Eye (tissue), 1 donor: ENCODE measurements around the gene OR5I1.
"Not testable (repeated sequence)": the region's sequence is repeated elsewhere in the genome, so short reads cannot be mapped to it uniquely, and the experiment has no call there.

Experiments
- DNase-seq: peaks from one replicate; pipeline ENCODE4 v3.0.0-alpha.2; 2015

OR5I1 gene

GRCh38 chr11:55936300-55936699, at the start of gene OR5I1:
Gene OR5I1, minus strand, starts transcription at chr11:55936400. Its CDS starts 0 bp downstream, at chr11:55936400.
- DNase-seq = no peak

GRCh38 chr11:55970935-55971334, 34.7 kb upstream of the OR5I1 start:
- no peak for DNase-seq

- no peak for DNase-seq
Measured at GRCh38 chr11:55969845-55970244, 33.6 kb upstream of the OR5I1 start, which contains the start of gene OR10AG1. Gene OR10AG1, minus strand, starts transcription at chr11:55969945. Its CDS starts 38 bp downstream, at chr11:55969907.

DNA sequence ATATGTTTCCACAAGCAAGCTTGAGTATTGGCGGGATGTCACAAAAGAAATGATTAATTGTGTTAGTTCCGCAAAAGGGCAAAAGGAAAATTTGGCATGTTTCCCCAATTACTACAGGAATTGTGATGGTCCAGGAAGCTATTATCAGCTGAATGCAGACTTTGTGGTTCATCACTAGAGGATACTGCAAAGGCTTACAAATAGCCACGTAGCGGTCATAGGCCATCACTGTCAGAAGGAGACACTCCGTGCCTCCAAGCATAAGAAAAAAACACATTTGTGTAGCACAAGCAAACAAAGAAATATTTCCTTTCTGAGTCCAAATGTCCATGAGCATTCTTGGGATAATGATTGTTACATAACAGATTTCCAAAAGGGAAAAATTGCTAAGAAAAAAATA, 31.7 kb upstream of the OR5I1 start:
- DNase-seq = no peak

DNA sequence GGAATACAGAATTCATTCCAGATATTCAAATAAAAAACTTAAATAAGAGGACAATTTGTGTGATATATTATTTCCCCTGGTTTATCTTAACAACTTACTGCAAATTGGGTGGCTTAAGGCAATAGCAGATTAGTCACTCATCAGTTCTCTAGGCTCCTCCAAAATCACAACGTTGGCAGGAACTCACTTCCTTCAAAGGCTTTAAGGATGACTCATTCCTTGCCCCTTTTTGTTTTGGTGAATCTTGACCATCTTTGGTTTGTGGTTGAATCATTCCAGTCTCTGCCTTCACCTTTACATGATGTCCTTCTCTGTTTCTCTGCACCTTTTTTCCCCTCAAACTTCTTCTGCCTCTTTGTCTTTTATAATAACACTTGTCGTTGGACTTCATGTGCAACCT, 30.2 kb upstream of the OR5I1 start:
- no peak for DNase-seq

- no peak for DNase-seq
Measured at GRCh38 chr11:55956521-55956920, 20.3 kb upstream of the OR5I1 start.

DNA sequence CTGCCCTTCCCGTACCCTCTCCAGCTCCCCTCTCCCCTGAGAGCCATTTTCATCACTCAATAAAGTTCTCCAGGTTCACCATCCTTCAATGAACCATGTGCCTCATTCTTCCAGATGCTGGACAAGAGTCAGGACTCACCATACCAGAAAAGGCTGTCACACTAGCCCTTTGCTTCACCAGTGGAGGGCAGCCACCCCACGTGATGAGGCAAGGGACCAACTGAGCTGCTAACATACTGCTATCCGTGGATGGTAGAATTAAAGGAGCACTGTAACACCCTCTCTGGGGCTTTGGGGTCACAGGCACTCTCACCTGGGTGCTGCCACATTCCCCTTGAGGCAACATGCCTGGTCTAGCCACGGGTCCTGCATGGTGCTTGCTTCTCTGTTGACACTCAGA, 13.1 kb upstream of the OR5I1 start:
- DNase-seq = no peak

GRCh38 chr11:55942785-55943392, 6.7 kb upstream of the OR5I1 start:
- peak; percentile 68 for DNase-seq

- DNase-seq = no peak
Measured at GRCh38 chr11:55920537-55920936, 15.7 kb downstream of the OR5I1 start.

DNA sequence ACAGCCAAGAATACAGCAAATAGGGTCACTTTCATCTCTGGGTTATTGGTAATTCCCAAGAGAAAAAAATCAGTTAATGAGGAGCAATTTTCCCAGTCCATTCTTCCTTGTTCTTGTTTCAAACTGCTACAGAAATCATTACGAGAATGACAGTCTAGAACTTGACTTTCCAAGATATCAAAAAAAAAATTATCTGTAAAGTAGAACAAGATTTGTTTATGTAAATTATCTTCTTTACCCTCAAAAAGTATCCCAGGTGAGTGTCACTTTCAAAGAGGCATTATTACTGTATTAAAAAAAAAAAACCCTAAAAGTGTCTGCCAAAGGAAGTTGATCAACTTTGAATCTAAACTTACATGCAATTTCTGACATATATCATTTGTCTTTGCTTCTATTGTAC, 21.7 kb downstream of the OR5I1 start, which contains the start of gene OR5W2:
Gene OR5W2, minus strand, starts transcription at position 101 of the 400 bp plus-strand sequence. Its CDS starts 0 bp downstream, at position 101.
- no peak for DNase-seq

DNA sequence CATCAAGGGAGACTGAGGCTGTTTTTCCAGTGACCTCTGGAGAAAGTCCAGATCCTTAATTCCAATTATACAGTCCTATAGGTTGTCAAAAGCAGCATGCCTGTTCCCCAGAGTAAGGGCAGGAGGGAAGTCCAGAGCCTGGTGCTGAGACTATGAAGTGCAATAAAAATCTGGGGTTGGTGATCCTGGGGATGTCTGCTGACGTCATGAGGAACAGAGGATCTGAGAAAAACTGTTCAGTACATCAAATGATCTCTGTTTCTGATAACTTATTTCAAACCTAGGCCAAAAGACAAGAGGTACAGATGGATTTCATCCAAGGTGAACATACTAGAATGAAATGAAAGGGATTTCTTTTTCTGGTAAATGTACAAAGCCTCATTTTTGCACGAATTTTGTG, 33.9 kb downstream of the OR5I1 start:
- no peak for DNase-seq

DNA sequence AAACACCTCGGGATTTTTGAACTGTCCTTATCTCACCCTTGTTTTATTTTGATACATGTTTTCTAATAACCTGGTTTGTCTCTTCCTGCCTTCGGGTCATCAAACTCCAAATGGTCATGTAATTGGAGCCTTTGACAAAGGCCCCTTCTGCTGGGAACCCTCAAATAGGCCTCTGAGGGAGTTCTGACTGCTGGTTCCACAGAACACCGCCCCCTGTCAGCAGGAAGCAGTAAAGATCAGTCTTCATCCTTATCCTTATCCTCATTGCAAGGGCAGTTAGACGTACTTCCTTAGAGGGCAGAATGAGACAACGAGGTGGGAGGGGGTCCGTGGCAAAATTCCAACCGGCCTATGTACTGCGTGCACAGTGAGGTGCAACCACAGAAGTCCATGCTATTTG, 41.0 kb downstream of the OR5I1 start:
- DNase-seq = no peak

DNA sequence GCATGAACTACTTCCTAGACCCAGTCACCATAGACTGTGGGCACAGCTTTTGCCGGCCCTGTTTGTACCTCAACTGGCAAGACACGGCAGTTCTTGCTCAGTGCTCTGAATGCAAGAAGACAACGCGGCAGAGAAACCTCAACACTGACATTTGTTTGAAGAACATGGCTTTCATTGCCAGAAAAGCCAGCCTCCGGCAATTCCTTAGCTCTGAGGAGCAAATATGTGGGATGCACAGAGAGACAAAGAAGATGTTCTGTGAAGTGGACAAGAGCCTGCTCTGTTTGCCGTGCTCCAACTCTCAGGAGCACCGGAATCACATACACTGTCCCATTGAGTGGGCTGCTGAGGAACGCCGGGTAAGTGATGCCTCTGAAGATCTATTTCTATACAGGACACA, 50.7 kb downstream of the OR5I1 start:
- not testable (repeated sequence) for DNase-seq
